SK-N-MC (cell line): ENCODE results near the gene NIPAL4.

Source experiments
- EZH2 ChIP-seq: fragments of 200-600 bp; sonication (generic); IDR thresholded peaks from one replicate; pipeline ENCODE4 v1.6.1; 2017; ENCODE audit warnings: antibody characterized with exemption
- FOXP2 ChIP-seq: optimal IDR thresholded peaks from 2 replicates; pipeline ENCODE3; 2011; ENCODE audit warnings: mild to moderate bottlenecking, moderate library complexity; ENCODE audit not compliant: insufficient read depth; ENCODE audit errors: extremely low read length, control extremely low read depth
- POLR2AphosphoS5 ChIP-seq: IDR thresholded peaks from 2 replicates; pipeline ENCODE4 v1.6.1; 2012; ENCODE audit warnings: mild to moderate bottlenecking, low read depth, low read length, borderline replicate concordance

DNA sequence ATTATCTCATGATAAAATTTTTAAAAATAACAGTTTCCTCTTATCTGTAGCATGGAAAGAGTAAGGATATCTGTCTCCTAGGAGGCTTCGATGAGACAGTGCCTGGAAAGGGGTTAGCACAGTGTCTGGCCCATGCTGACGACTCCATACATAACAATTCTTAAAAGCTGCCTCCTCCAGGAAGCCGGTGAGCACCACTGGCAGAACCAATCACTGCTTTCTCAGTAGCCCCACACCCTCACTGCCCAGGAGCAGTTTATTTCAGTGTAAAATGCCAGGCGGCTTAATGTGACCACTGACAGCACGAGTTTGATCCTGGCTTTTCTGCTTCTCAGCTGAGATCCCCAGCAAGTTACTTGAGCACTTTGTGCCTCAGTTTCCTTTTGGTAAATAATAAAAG lies 1.2 kb upstream of the NIPAL4 start:
- TF ChIP-seq POLR2AphosphoS5 (no peak), EZH2 (no peak), FOXP2 (no peak)
